GM18951 (cell line): ENCODE measurements around the gene EARS2.

ENCODE experiments used
- POLR2A ChIP-seq: IDR thresholded peaks from 4 replicates; pipeline ENCODE4 v1.6.1; 2011; ENCODE audit warnings: mild to moderate bottlenecking; ENCODE audit not compliant: insufficient read length, insufficient read depth; ENCODE audit errors: extremely low read depth
- in situ Hi-C: fragments of 300-500 bp; cut with MboI; formaldehyde crosslinking; loops from one replicate; pipeline ENCODE4 v1.12.0; 2022; ENCODE audit warnings: low sequenced_read_pairs, mixed read lengths, inconsistent platforms; ENCODE audit not compliant: unreplicated experiment

The EARS2 gene

DNA sequence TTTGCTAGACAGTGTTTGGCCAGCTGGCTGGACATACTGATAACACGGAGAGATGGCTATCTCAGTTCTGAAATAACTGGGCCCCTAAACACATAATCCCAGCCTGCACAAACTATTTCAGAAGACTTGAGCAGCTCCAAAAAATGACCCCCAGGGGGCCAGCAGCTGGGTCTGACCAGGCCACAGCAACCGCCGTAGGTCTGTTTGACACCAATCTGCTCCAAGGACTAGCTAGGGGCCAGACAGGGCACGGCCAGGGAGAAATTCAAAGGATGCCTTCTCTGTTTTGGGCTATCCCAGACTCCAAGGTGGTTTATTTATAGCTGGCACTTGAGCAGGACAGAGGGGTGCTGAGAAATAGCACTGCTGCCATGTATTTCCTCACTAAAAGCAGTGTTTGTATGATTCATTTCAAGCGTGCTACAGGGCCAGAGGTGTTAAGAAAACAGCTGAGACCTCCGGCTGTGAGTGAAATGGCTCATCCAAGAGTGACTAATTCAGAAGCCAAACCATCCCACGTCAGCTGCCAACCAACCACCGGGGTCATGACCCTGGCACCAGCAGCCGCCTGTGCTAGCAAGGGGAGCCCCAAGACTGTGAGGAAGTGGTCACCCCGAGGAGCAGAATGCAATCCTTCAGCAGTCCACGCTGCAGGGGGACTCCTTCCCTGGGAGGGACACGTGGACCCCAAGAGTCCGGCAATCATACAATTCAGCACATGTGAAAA, 52.5 kb downstream of the EARS2 start:
- no peak for TF ChIP-seq POLR2A
- in situ Hi-C loops, result no loop called here

DNA sequence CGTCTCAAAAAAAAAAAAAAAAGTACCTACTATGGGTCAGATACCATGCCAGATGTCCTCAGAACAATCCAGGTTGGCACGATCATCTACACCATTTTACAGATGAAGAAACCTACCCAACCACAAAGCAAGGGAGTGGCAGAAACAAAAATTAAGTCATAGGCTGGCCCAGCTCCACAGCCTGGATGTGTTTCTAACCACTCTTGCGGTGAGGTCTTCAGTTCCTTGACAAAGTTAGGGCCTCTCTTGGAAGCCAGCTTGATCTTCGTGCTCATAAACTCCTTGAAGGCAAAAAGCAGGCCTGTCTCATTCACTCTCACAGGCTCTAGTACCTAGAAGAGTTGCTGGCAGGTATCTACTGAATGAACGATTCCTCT, 53.1 kb downstream of the EARS2 start:
- in situ Hi-C loops, result no loop called here
- no peak for TF ChIP-seq POLR2A

- no peak for TF ChIP-seq POLR2A
- in situ Hi-C loops, result no loop called here
Observed at GRCh38 chr16:23502466-23502865, 54.7 kb downstream of the EARS2 start.

- in situ Hi-C loops, result no loop called here
- TF ChIP-seq POLR2A, result no peak
Observed at GRCh38 chr16:23501291-23501690, 55.9 kb downstream of the EARS2 start.

GRCh38 chr16:23500862-23501225, 56.3 kb downstream of the EARS2 start:
- in situ Hi-C loops, result no loop called here

DNA sequence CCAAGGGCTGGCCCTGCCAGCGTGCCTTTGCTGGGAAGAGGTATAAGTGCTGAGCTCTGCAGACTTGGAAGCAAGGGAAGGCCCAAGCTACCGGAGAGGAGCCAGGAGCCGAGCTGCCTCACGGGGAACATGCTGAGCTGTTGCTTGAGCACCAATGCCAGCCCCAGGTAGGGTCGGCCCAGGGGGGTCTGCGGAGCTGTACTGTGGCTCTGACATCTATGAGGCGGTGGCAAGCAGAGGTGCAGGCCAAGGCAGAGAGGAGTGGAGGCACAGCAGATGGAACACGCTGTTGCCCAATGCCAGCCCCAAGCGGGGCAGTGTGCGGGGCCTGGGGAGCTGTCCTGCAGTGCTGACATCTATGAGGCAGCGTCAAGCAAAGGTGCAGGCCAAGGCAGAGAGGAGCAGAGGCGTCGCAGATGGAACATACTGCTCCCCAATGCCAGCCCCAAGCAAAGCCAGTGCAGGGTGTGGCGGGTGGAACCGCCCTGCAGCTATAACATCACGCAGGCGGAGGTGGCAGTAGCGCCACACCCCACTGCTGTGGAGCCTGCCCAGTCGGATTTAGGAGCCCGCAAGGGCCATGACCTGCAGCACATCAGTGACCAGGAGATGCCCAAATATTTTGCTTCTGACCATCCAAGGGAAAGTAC, 56.8 kb downstream of the EARS2 start:
- TF ChIP-seq POLR2A, result no peak

More at GRCh38 chr16:23500862-23501225, 56.3 kb downstream of the EARS2 start:
- no peak for TF ChIP-seq POLR2A

GRCh38 chr16:23499801-23500200, 57.3 kb downstream of the EARS2 start:
- in situ Hi-C loops, result no loop called here
- no peak for TF ChIP-seq POLR2A

More for the DNA sequence above, 56.8 kb downstream of the EARS2 start:
- in situ Hi-C loops, result no loop called here

- TF ChIP-seq POLR2A, result no peak
- in situ Hi-C loops, result no loop called here
Observed at GRCh38 chr16:23498863-23499262, 58.3 kb downstream of the EARS2 start.

- in situ Hi-C loops, result no loop called here
- TF ChIP-seq POLR2A, result no peak
Observed at GRCh38 chr16:23497543-23497868, 59.6 kb downstream of the EARS2 start.

- in situ Hi-C loops, result no loop called here
- no peak for TF ChIP-seq POLR2A
Observed at GRCh38 chr16:23496821-23497542, 60.2 kb downstream of the EARS2 start.

DNA sequence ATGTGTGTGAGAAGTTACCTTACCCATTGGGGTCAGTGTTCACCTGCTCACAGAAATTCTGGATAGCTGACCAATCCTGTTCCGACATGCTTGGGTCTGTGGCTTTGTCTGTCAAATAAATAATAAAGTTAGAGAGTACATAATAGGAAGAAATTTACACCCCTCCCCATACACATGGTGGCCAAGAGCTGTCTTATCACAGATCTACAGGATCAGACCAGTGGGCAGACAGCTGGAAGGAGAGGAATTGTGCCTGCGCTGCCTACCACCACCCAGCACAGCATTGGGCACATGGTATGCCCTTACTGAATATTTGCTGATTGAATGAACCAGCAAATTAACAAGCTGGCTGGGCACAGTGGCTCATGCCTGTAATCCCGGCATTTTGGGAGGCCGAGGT, 61.5 kb downstream of the EARS2 start:
- in situ Hi-C loops, result no loop called here
- no peak for TF ChIP-seq POLR2A

GRCh38 chr16:23494188-23494587, 63.0 kb downstream of the EARS2 start:
- in situ Hi-C loops, result no loop called here

DNA sequence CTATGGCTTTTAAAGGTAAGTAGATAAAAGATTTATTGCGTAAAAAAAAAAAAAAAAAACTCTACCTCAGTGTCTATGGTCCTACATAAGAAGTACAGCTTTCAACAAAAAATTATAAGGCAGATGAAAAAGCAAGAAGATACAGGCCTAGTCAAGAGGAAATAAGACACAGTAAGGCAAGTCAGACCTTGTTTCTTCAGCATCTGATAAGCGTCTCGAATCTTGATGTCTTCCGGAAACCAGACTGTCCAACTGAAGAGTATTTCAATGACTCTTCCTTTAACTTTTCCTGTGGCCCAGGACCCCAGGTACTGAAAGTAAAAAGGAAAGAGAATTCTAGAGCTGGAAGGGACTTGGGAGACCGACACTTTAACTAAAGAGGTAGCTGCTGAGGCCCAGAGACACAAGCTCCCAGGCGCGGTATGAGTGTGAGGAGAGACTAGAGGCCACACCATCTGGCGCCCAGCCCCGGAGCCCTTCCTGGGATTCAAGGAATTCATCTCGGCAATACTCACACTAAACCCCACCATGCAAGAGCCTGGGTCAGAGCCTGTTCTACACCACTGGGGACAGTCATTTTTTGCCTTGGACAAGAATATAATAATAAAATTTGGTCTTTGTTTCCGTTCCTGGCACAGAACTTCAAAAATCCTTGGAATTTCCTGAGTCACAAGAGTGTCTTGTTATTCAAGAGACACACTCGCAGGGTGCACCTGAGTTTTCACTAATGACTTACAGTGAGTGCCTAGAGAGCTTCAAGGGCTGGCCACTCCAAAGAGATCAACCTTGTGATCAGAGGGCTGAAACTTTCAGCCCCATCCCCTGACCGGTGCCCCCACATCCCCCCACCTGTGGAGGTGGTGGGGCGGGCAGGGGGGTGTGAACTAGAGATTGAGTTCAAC, 65.4 kb downstream of the EARS2 start:
- in situ Hi-C loops, result no loop called here

More at GRCh38 chr16:23494188-23494587, 63.0 kb downstream of the EARS2 start:
- TF ChIP-seq POLR2A, result no peak

More for the DNA sequence above, 65.4 kb downstream of the EARS2 start:
- TF ChIP-seq POLR2A, result no peak
